Aorta (tissue), 5 donors: ENCODE data around the gene CTU1. TPM values are rescaled to one million over a fixed set of nuclear protein-coding genes. Genes with fewer than 3 reads are reported as not detected.

Source experiments
- ATAC-seq: fragments of 200-7000 bp; cut with Tn5 transposase; one replicate; pipeline ENCODE4 v1.9.1; 2022; ENCODE audit warnings: moderate library complexity; ENCODE audit not compliant: low FRiP score
- DNase-seq, 2 donors: peaks; one replicate each; pipeline ENCODE4 v3.0.0-alpha.2; 2020
- H3K27ac ChIP-seq, 2 donors: one replicate each; pipeline ENCODE4 v1.5.1; 2013; ENCODE audit warnings: low read length in 2 of 2, mild to moderate bottlenecking in 2 of 2, moderate library complexity in 2 of 2, control low read depth in 1 of 2, inconsistent platforms in 1 of 2, low read depth in 1 of 2
- H3K27me3 ChIP-seq, 2 donors: one replicate each; pipeline ENCODE4 v1.6.1; 2013; ENCODE audit warnings: control low read depth in 1 of 2, low read length in 1 of 2, mild to moderate bottlenecking in 1 of 2, moderate library complexity in 1 of 2; ENCODE audit not compliant: insufficient read depth in 2 of 2, control insufficient read depth in 1 of 2
- H3K36me3 ChIP-seq, 2 donors: one replicate each; pipeline ENCODE4 v1.6.1; 2013; ENCODE audit warnings: control low read depth in 1 of 2, low read length in 1 of 2, mild to moderate bottlenecking in 1 of 2; ENCODE audit not compliant: insufficient read depth in 2 of 2, control insufficient read depth in 1 of 2
- H3K4me1 ChIP-seq, 2 donors: one replicate each; pipeline ENCODE4 v1.6.1; 2013; ENCODE audit warnings: low read length in 2 of 2, control low read depth in 1 of 2, mild to moderate bottlenecking in 1 of 2, moderate library complexity in 1 of 2; ENCODE audit not compliant: insufficient read depth in 2 of 2, control insufficient read depth in 1 of 2
- H3K4me3 ChIP-seq, 2 donors: one replicate each; pipeline ENCODE4 v1.5.1; 2013; ENCODE audit warnings: low read length in 2 of 2, control low read depth in 1 of 2, mild to moderate bottlenecking in 1 of 2
- H3K9me3 ChIP-seq: one replicate; pipeline ENCODE4 v1.6.1; 2013; ENCODE audit warnings: mild to moderate bottlenecking, low read length; ENCODE audit not compliant: control insufficient read depth
- WGBS, 2 donors: extraction: QIAGEN DNeasy Blood & Tissue Kit; methylation state at CpG; one replicate each; pipeline ENCODE4 v1.1.7; 2013; 5-methylcytosine and 5-hydroxymethylcytosine counted together
- intact Hi-C, 2 donors: fragments of 100-400 bp; cut with DNase I; formaldehyde crosslinking; loops; one replicate each; pipeline versions ENCODE4 v1.14.2 to v1.15.0; 2022
- polyA plus RNA-seq, 2 donors: library from polyadenylated mRNA; stranded (reverse); fragments of 200-250 nt; gene quantifications; one replicate each; pipeline ENCODE4 v1.2.3, GENCODE V29; 2013
- total RNA-seq, 2 donors: library from RNA; stranded (reverse); fragmentation: NEBNext Ultra II Directional; extraction: Animal tissue kit (Norgen Biotek cat#: 25700); gene quantifications; one replicate each; pipeline ENCODE4 v1.2.1, GENCODE V29; 2021
- donor health status: healthy with polysubstance abuse.
- donor health status: Bipolar disorder and iron deficiency.
- donor health status: DM: no; HTN: no; CAD: no.
- donor health status: DM: no; HTN: no; CAD: no.
- donor health status: DM: yes; HTN: yes; CAD: no.

Gene CTU1
- total and polyA plus RNA-seq, 4 donors: 1.1 to 5.4 (median 3.3) TPM

GRCh38 chr19:51089786-51090185 lies 18.4 kb downstream of the CTU1 start:
- H3K9me3 ChIP-seq: no peaks in the 10 kb centered on the region
- no peak overlapping the region for H3K4me3 ChIP-seq
- no peaks in the 10 kb centered on the region for H3K27me3 ChIP-seq
- DNase-seq (peak in 1 of 2 donors; percentile 48), ATAC-seq (no peak)
- intact Hi-C loops: no loop called here
- H3K36me3 ChIP-seq: no peaks in the 10 kb centered on the region
- H3K27ac ChIP-seq: no peak overlapping the region
- no peaks in the 10 kb centered on the region for H3K4me1 ChIP-seq
- WGBS, 2 donors: 88 to 89% methylated on average over 17 of the region's 17 CpGs

GRCh38 chr19:51086153-51086850 lies 21.9 kb downstream of the CTU1 start:
- Histone ChIP-seq H3K27me3 (no peaks in the 10 kb centered on the region), H3K9me3 (no peaks in the 10 kb centered on the region), H3K4me1 (no peaks in the 10 kb centered on the region), H3K4me3 (no peak overlapping the region), H3K36me3 (no peaks in the 10 kb centered on the region), H3K27ac (no peak overlapping the region)
- 77 to 80% methylated on average over 18 of the region's 18 CpGs for WGBS, 2 donors
- intact Hi-C loops: no loop called here
- ATAC-seq (no peak), DNase-seq (peak in 1 of 2 donors; percentile 39)

GRCh38 chr19:51084505-51084904 lies 23.7 kb downstream of the CTU1 start:
- peak in 1 of 2 donors; percentile 60 for DNase-seq
- no peak overlapping the region for H3K4me3 ChIP-seq
- intact Hi-C loops: no loop called here
- 68 to 69% methylated on average over 7 of the region's 7 CpGs for WGBS, 2 donors
- H3K36me3 ChIP-seq: no peaks in the 10 kb centered on the region
- no peaks in the 10 kb centered on the region for H3K4me1 ChIP-seq
- ATAC-seq: no peak
- H3K27me3 ChIP-seq: no peaks in the 10 kb centered on the region
- no peak overlapping the region for H3K27ac ChIP-seq
- no peaks in the 10 kb centered on the region for H3K9me3 ChIP-seq

- 72% methylated on average over 14 of the region's 14 CpGs for WGBS, 2 donors
- no peak overlapping the region for H3K4me3 ChIP-seq
- no peaks in the 10 kb centered on the region for H3K4me1 ChIP-seq
- H3K27me3 ChIP-seq: no peaks in the 10 kb centered on the region
- intact Hi-C loops: no loop called here
- no peak for ATAC-seq
- H3K27ac ChIP-seq: no peak overlapping the region
- no peaks in the 10 kb centered on the region for H3K9me3 ChIP-seq
- peak in 1 of 2 donors; percentile 37 for DNase-seq
- H3K36me3 ChIP-seq: no peaks in the 10 kb centered on the region
These were observed 24.4 kb downstream of the CTU1 start for GRCh38 chr19:51083783-51084182.

- DNase-seq: no peak
- Histone ChIP-seq H3K4me3 (no peak overlapping the region), H3K9me3 (no peaks in the 10 kb centered on the region), H3K27me3 (no peaks in the 10 kb centered on the region), H3K36me3 (no peaks in the 10 kb centered on the region), H3K4me1 (no peaks in the 10 kb centered on the region), H3K27ac (no peak overlapping the region)
- 30 to 34% methylated on average over 4 of the region's 4 CpGs for WGBS, 2 donors
- ATAC-seq: no peak
- intact Hi-C loops: no loop called here
These were observed 25.0 kb downstream of the CTU1 start for GRCh38 chr19:51083181-51083580.

- no peak for ATAC-seq
- Histone ChIP-seq H3K9me3 (no peaks in the 10 kb centered on the region), H3K4me1 (no peaks in the 10 kb centered on the region), H3K4me3 (no peak within 1 kb of the TSS), H3K36me3 (no peaks in the 10 kb centered on the region), H3K27me3 (no peaks in the 10 kb centered on the region), H3K27ac (no peak within 1 kb of the TSS)
- DNase-seq: peak in 1 of 2 donors; percentile 47
- intact Hi-C loops: no loop called here
- 13 to 24% methylated on average over 7 of the region's 7 CpGs for WGBS, 2 donors
These were observed 25.6 kb downstream of the CTU1 start, which contains the start of gene KLK14 for GRCh38 chr19:51082611-51083010. Gene KLK14, minus strand, starts transcription at chr19:51082887. Its CDS starts 273 bp downstream, at chr19:51082614.

GRCh38 chr19:51081476-51081875 lies 26.7 kb downstream of the CTU1 start:
- WGBS, 2 donors: 88 to 89% methylated on average over 14 of the region's 14 CpGs

GRCh38 chr19:51079481-51080110 lies 28.6 kb downstream of the CTU1 start:
- Histone ChIP-seq H3K4me3 (no peak overlapping the region), H3K36me3 (no peaks in the 10 kb centered on the region), H3K4me1 (no peaks in the 10 kb centered on the region), H3K27me3 (no peaks in the 10 kb centered on the region), H3K27ac (no peak overlapping the region), H3K9me3 (no peaks in the 10 kb centered on the region)
- intact Hi-C loops: no loop called here
- 69 to 70% methylated on average over 27 of the region's 27 CpGs for WGBS, 2 donors
- ATAC-seq (peak; percentile 42), DNase-seq (no peak)

More at GRCh38 chr19:51081476-51081875, 26.7 kb downstream of the CTU1 start:
- DNase-seq: no peak
- Histone ChIP-seq H3K9me3 (no peaks in the 10 kb centered on the region), H3K36me3 (no peaks in the 10 kb centered on the region), H3K27ac (no peak overlapping the region), H3K4me3 (no peak overlapping the region), H3K4me1 (no peaks in the 10 kb centered on the region), H3K27me3 (no peaks in the 10 kb centered on the region)
- no peak for ATAC-seq
- intact Hi-C loops: no loop called here

- WGBS, 2 donors: 88 to 94% methylated on average over 6 of the region's 6 CpGs
- DNase-seq (no peak), ATAC-seq (no peak)
- intact Hi-C loops: no loop called here
- Histone ChIP-seq H3K4me1 (no peaks in the 10 kb centered on the region), H3K27me3 (no peaks in the 10 kb centered on the region), H3K4me3 (no peak overlapping the region), H3K9me3 (no peaks in the 10 kb centered on the region), H3K27ac (no peak overlapping the region), H3K36me3 (no peaks in the 10 kb centered on the region)
These were observed 29.5 kb downstream of the CTU1 start for GRCh38 chr19:51078731-51079130.
